ENCODE measurements around the gene WNT11. TPM values are rescaled to one million over a fixed set of nuclear protein-coding genes. Genes with fewer than 3 reads are reported as not detected.

Gene WNT11
- total and polyA plus RNA-seq, 2 of the 13 experiments (the other 11 are each of a cell fraction or from before 2014, with no cell fraction given), result 0.34 to 0.66 TPM

DNA sequence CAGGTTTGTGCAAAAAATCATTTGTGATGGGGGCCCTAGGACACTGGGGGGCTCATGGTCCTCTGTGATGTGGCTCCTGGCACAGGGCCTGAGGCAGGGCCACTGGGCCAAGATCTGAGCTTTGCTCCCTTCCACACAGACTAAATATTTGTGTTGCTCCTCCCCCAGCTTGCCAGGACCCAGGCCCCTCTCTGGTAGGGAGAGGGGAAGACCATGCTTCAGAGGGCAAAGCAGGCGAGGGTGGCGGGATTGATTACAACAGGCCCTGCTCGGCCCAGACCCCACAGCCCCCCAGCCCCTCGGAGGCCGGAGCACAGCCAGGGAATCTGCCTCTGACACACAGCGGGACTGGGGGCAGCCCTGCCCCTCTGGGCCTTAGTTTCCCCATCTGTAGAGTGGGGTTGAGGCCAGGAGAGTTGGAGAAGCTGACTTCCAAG, 29.0 kb downstream of the WNT11 start (continued):
- TF ChIP-seq, protein P1, sequence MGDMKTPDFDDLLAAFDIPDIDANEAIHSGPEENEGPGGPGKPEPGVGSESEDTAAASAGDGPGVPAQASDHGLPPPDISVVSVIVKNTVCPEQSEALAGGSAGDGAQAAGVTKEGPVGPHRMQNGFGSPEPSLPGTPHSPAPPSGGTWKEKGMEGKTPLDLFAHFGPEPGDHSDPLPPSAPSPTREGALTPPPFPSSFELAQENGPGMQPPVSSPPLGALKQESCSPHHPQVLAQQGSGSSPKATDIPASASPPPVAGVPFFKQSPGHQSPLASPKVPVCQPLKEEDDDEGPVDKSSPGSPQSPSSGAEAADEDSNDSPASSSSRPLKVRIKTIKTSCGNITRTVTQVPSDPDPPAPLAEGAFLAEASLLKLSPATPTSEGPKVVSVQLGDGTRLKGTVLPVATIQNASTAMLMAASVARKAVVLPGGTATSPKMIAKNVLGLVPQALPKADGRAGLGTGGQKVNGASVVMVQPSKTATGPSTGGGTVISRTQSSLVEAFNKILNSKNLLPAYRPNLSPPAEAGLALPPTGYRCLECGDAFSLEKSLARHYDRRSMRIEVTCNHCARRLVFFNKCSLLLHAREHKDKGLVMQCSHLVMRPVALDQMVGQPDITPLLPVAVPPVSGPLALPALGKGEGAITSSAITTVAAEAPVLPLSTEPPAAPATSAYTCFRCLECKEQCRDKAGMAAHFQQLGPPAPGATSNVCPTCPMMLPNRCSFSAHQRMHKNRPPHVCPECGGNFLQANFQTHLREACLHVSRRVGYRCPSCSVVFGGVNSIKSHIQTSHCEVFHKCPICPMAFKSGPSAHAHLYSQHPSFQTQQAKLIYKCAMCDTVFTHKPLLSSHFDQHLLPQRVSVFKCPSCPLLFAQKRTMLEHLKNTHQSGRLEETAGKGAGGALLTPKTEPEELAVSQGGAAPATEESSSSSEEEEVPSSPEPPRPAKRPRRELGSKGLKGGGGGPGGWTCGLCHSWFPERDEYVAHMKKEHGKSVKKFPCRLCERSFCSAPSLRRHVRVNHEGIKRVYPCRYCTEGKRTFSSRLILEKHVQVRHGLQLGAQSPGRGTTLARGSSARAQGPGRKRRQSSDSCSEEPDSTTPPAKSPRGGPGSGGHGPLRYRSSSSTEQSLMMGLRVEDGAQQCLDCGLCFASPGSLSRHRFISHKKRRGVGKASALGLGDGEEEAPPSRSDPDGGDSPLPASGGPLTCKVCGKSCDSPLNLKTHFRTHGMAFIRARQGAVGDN (CRISPR knock-in tag; IDR thresholded peaks at IDR 0.05), result peak; percentile 79
- peak; percentile 54; the same call in 1 of the 2 replicates for TF ChIP-seq GATAD2A (CRISPR knock-in tag; IDR thresholded peaks at IDR 0.05)
- TF ChIP-seq NR1H2 (CRISPR knock-in tag; IDR thresholded peaks at IDR 0.05; ENCODE audit: borderline replicate concordance, low read depth), result no peak
- no peak for TF ChIP-seq SNAPC2 (CRISPR knock-in tag; IDR thresholded peaks at IDR 0.05)
- TF ChIP-seq MYC (CRISPR knock-in tag; IDR thresholded peaks at IDR 0.05; ENCODE audit: borderline replicate concordance), result peak; percentile 51; the same call in 1 of the 2 replicates
- no peak for TF ChIP-seq BORCS8-MEF2B (CRISPR knock-in tag; IDR thresholded peaks at IDR 0.05)
- peak; percentile 14; the same call in 1 of the 2 replicates for TF ChIP-seq HDAC1 (CRISPR knock-in tag; IDR thresholded peaks at IDR 0.05)
- TF ChIP-seq SMARCC2 (IDR thresholded peaks at IDR 0.05), result no peak
- TF ChIP-seq, protein P2, sequence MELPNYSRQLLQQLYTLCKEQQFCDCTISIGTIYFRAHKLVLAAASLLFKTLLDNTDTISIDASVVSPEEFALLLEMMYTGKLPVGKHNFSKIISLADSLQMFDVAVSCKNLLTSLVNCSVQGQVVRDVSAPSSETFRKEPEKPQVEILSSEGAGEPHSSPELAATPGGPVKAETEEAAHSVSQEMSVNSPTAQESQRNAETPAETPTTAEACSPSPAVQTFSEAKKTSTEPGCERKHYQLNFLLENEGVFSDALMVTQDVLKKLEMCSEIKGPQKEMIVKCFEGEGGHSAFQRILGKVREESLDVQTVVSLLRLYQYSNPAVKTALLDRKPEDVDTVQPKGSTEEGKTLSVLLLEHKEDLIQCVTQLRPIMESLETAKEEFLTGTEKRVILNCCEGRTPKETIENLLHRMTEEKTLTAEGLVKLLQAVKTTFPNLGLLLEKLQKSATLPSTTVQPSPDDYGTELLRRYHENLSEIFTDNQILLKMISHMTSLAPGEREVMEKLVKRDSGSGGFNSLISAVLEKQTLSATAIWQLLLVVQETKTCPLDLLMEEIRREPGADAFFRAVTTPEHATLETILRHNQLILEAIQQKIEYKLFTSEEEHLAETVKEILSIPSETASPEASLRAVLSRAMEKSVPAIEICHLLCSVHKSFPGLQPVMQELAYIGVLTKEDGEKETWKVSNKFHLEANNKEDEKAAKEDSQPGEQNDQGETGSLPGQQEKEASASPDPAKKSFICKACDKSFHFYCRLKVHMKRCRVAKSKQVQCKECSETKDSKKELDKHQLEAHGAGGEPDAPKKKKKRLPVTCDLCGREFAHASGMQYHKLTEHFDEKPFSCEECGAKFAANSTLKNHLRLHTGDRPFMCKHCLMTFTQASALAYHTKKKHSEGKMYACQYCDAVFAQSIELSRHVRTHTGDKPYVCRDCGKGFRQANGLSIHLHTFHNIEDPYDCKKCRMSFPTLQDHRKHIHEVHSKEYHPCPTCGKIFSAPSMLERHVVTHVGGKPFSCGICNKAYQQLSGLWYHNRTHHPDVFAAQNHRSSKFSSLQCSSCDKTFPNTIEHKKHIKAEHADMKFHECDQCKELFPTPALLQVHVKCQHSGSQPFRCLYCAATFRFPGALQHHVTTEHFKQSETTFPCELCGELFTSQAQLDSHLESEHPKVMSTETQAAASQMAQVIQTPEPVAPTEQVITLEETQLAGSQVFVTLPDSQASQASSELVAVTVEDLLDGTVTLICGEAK (IDR thresholded peaks at IDR 0.05), result no peak
- TF ChIP-seq, protein P2 (CRISPR knock-in tag; IDR thresholded peaks at IDR 0.05), result no peak
- TF ChIP-seq ZNF34 (CRISPR knock-in tag; IDR thresholded peaks at IDR 0.05; ENCODE audit: borderline replicate concordance), result no peak
- TF ChIP-seq, protein P3, sequence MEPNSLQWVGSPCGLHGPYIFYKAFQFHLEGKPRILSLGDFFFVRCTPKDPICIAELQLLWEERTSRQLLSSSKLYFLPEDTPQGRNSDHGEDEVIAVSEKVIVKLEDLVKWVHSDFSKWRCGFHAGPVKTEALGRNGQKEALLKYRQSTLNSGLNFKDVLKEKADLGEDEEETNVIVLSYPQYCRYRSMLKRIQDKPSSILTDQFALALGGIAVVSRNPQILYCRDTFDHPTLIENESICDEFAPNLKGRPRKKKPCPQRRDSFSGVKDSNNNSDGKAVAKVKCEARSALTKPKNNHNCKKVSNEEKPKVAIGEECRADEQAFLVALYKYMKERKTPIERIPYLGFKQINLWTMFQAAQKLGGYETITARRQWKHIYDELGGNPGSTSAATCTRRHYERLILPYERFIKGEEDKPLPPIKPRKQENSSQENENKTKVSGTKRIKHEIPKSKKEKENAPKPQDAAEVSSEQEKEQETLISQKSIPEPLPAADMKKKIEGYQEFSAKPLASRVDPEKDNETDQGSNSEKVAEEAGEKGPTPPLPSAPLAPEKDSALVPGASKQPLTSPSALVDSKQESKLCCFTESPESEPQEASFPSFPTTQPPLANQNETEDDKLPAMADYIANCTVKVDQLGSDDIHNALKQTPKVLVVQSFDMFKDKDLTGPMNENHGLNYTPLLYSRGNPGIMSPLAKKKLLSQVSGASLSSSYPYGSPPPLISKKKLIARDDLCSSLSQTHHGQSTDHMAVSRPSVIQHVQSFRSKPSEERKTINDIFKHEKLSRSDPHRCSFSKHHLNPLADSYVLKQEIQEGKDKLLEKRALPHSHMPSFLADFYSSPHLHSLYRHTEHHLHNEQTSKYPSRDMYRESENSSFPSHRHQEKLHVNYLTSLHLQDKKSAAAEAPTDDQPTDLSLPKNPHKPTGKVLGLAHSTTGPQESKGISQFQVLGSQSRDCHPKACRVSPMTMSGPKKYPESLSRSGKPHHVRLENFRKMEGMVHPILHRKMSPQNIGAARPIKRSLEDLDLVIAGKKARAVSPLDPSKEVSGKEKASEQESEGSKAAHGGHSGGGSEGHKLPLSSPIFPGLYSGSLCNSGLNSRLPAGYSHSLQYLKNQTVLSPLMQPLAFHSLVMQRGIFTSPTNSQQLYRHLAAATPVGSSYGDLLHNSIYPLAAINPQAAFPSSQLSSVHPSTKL (CRISPR knock-in tag; IDR thresholded peaks at IDR 0.05), result peak; percentile 37; the same call in 1 of the 2 replicates
